Heart right ventricle (tissue), 16 donors: ENCODE results near the gene KCNE3. TPM values are rescaled to one million over a fixed set of nuclear protein-coding genes. Genes with fewer than 3 reads are reported as not detected.

ENCODE experiments used
- ATAC-seq, 8 donors: fragments of 200-7000 bp; cut with Tn5 transposase; one replicate each; pipeline ENCODE4 v1.9.1; 2020; ENCODE audit warnings: mild to moderate bottlenecking in 8 of 8, moderate library complexity in 8 of 8, moderate number of reproducible peaks in 1 of 8
- DNase-seq, 2 donors: peaks; one replicate each; pipeline ENCODE4 v3.0.0-alpha.2; 2020
- H3K27ac ChIP-seq, 10 donors: fragments of 200-600 bp; sonication (generic) in 2 of 10; one replicate each; pipeline versions ENCODE4 v1.5.0 to v1.8.0; 2020 to 2022; ENCODE audit warnings: mild to moderate bottlenecking in 3 of 10
- H3K27me3 ChIP-seq, 7 donors: fragments of 200-600 bp; one replicate each; pipeline ENCODE4 v1.8.0; 2021 to 2022; ENCODE audit warnings: mild to moderate bottlenecking in 2 of 7
- H3K36me3 ChIP-seq, 9 donors: fragments of 200-600 bp; sonication (generic) in 1 of 9; one replicate each; pipeline versions ENCODE4 v1.5.0 to v1.8.0; 2020 to 2022; ENCODE audit warnings: mild to moderate bottlenecking in 2 of 9
- H3K4me1 ChIP-seq, 9 donors: fragments of 200-600 bp; sonication (generic) in 1 of 9; one replicate each; pipeline versions ENCODE4 v1.5.0 to v1.8.0; 2020 to 2022; ENCODE audit warnings: mild to moderate bottlenecking in 4 of 9
- H3K4me3 ChIP-seq, 10 donors: fragments of 200-600 bp; sonication (generic) in 2 of 10; one replicate each; pipeline versions ENCODE4 v1.5.0 to v1.8.0; 2020 to 2022; ENCODE audit warnings: mild to moderate bottlenecking in 7 of 10, moderate library complexity in 2 of 10
- H3K9me3 ChIP-seq, 11 donors: fragments of 200-600 bp in 10 of 11; sonication (generic) in 2 of 11; one replicate each; pipeline versions ENCODE4 v1.5.0 to v1.8.0; 2013 to 2022; ENCODE audit warnings: mild to moderate bottlenecking in 2 of 11, control low read depth in 1 of 11, moderate library complexity in 1 of 11
- WGBS, 2 donors: extraction: QIAGEN DNeasy Blood & Tissue Kit; methylation state at CpG; one replicate each; pipeline ENCODE4 v1.1.7; 2013; ENCODE audit warnings: inconsistent platforms in 1 of 2; 5-methylcytosine and 5-hydroxymethylcytosine counted together
- intact Hi-C, 10 donors: fragments of 100-400 bp; cut with DNase I; formaldehyde crosslinking; loops; one replicate each; pipeline versions ENCODE4 v1.11.1 to v1.14.2; 2022
- polyA plus RNA-seq, 2 donors: library from polyadenylated mRNA; stranded (reverse); fragments of 200-250 nt; gene quantifications; one replicate each; pipeline ENCODE4 v1.2.3, GENCODE V29; 2013
- total RNA-seq, 10 donors: library from RNA; stranded (reverse); fragmentation: NEBNext Ultra II Directional in 3 of 10; extraction: Animal tissue kit (Norgen Biotek cat#: 25700) in 3 of 10; gene quantifications; one replicate each; pipeline versions ENCODE4 v1.2.1 to v1.2.4, GENCODE V29; 2021 to 2023
- TF ChIP-seq, protein P1 (sequence below), 9 donors: fragments of 200-600 bp; sonication (generic) in 2 of 9; IDR thresholded peaks; one replicate each; pipeline versions ENCODE4 v1.5.0 to v1.8.0; 2021 to 2022; ENCODE audit warnings: antibody characterized with exemption in 9 of 9, mild to moderate bottlenecking in 5 of 9, moderate library complexity in 1 of 9
- donor health status: Arrhythmogenic right ventricular cardiomyopathy.
- donor health status: ischemic (EF 13 %, LVEDD 7.1; RV severe dilation, severe dysfunction).
- donor health status: healthy with polysubstance abuse.
- donor health status: DM: no; HTN: yes; CAD: no.
- donor health status: DM: no; HTN: no; CAD: no.
- donor health status: ischemic (EF 25% LVEDD 6.9; RV normal size, moderate dysfunction).
- donor health status: ischemic (EF 25% LVEDD 5.7; RV mildly dilated, moderate dysfunction).
- donor health status: healthy.
- donor health status: DM: yes; HTN: yes; CAD: no.
- donor health status: Ischemic cardiomyopathy.
- donor health status: ischemic (EF 35%, LVEDD 5.7; RV mildly dilated, moderate dysfunction).
- donor health status: nonischemic (EF 11% LVEDD 7.7; RV severe dilation, severe dysfunction).
- donor health status: DM: yes; HTN: yes; CAD: no.
- donor health status: PGD.
- donor health status: ischemic (EF 29% LVEDD 5.4; RV normal size, mild dysfunction).
- donor health status: nonischemic (EF 23%, LVEDD 6.1; RV moderate dilation, normal function).

KCNE3 gene
- total and polyA plus RNA-seq, 12 donors, result 1.2 to 7.1 (median 2.6) TPM

DNA sequence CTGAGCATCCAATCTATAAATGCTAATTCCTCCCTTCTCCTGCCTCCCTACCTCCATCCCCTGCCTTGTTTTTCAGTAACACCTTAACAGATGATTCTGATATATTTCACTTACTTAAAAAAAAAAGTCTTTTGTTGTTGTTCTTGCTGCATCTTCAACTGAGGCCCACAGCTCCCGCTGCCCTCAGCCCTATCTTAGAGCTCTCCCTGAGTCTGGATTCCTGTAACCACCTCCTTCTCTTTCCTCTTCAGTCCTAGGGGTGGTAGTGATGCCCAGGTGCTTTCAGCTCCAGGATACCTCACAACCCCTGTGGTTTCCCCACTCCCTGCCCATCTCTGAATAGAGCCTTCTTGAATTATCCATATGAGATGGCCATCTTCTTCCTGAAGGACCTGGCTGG, 3.7 kb upstream of the KCNE3 start:
- H3K9me3 ChIP-seq, result no peaks in the 10 kb centered on the region
- TF ChIP-seq, protein P1, sequence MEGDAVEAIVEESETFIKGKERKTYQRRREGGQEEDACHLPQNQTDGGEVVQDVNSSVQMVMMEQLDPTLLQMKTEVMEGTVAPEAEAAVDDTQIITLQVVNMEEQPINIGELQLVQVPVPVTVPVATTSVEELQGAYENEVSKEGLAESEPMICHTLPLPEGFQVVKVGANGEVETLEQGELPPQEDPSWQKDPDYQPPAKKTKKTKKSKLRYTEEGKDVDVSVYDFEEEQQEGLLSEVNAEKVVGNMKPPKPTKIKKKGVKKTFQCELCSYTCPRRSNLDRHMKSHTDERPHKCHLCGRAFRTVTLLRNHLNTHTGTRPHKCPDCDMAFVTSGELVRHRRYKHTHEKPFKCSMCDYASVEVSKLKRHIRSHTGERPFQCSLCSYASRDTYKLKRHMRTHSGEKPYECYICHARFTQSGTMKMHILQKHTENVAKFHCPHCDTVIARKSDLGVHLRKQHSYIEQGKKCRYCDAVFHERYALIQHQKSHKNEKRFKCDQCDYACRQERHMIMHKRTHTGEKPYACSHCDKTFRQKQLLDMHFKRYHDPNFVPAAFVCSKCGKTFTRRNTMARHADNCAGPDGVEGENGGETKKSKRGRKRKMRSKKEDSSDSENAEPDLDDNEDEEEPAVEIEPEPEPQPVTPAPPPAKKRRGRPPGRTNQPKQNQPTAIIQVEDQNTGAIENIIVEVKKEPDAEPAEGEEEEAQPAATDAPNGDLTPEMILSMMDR (IDR thresholded peaks at IDR 0.05), result no peak
- ATAC-seq (no peak), DNase-seq (no peak)
- 96 to 100% methylated on average over 1 of the region's 1 CpG for WGBS, 2 donors
- no peaks in the 10 kb centered on the region for H3K36me3 ChIP-seq
- H3K4me3 ChIP-seq, result no peak overlapping the region
- intact Hi-C loops, result no loop called here
- H3K27ac ChIP-seq, result no peak overlapping the region
- H3K4me1 ChIP-seq, result peaks cover 0 to 57% (median 21%) of the 10 kb centered on the region in 9 donors
- no peaks in the 10 kb centered on the region for H3K27me3 ChIP-seq

DNA sequence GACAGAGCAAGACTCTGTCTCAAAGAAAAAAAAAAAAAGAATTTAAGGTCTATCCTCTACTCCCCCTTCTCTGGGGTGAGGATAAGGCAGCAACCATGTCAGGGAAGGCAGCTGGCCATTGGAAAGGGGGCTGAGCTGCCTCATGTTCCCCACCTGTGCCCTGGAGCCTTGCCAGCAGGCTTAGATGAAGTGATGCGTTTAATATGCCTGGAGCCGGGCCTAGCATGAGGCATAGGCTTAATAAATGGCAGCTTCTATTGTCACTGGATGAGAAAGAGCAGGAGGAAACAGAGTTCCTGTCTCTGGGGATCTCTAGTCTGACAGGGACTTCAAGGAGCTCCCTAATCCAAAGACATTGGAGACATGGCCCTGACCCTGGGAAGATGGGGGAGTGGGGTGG, 3.2 kb upstream of the KCNE3 start:
- intact Hi-C loops, result no loop called here
- TF ChIP-seq, protein P1 (IDR thresholded peaks at IDR 0.05), result no peak
- H3K4me3 ChIP-seq, result no peak overlapping the region
- no peaks in the 10 kb centered on the region for H3K27me3 ChIP-seq
- ATAC-seq (no peak), DNase-seq (no peak)
- no peak overlapping the region for H3K27ac ChIP-seq
- no peaks in the 10 kb centered on the region for H3K9me3 ChIP-seq
- WGBS, 2 donors, result 67 to 76% methylated on average over 2 of the region's 2 CpGs
- H3K4me1 ChIP-seq, result peaks cover 0 to 57% (median 21%) of the 10 kb centered on the region in 9 donors
- H3K36me3 ChIP-seq, result no peaks in the 10 kb centered on the region

GRCh38 chr11:74468936-74469335, 1.6 kb upstream of the KCNE3 start:
- ATAC-seq, result no peak
- no peaks in the 10 kb centered on the region for H3K36me3 ChIP-seq
- H3K27me3 ChIP-seq, result no peaks in the 10 kb centered on the region
- no peak overlapping the region for H3K4me3 ChIP-seq
- TF ChIP-seq, protein P1 (IDR thresholded peaks at IDR 0.05), result no peak
- no peaks in the 10 kb centered on the region for H3K9me3 ChIP-seq
- no peak overlapping the region for H3K27ac ChIP-seq
- peaks cover 0 to 49% (median 21%) of the 10 kb centered on the region in 9 donors for H3K4me1 ChIP-seq
- 53 to 64% methylated on average over 1 of the region's 1 CpG for WGBS, 2 donors
- no peak for DNase-seq
- intact Hi-C loops, result no loop called here

DNA sequence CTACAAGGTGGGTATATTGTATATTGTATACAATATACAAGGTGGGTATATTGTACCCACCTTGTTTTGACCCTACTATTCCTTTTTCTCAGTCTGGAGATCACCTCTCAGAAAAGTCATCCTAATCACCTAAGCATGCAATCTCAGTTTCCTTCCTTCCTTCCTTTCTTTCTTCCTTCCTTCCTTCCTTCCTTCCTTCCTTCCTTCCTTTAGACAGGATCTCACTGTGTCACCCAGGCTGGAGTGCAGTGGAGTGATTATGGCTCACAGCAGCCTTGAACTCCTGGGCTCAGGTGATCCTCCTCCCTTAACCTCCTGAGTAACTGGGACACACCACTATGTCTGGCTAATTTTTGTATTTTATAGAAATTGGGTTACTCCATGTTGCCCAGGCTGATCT, 1.2 kb upstream of the KCNE3 start:
- Histone ChIP-seq H3K4me3 (no peak overlapping the region), H3K27me3 (no peaks in the 10 kb centered on the region), H3K9me3 (no peaks in the 10 kb centered on the region), H3K4me1 (peaks cover 0 to 45% (median 21%) of the 10 kb centered on the region in 9 donors), H3K27ac (peak overlapping the region in 1 of 10 donors; percentile 64), H3K36me3 (no peaks in the 10 kb centered on the region)
- intact Hi-C loops, result no loop called here
- no peak for ATAC-seq
- TF ChIP-seq, protein P1 (IDR thresholded peaks at IDR 0.05), result no peak
- DNase-seq, result no peak
